ENCODE results near the gene PRRG3.
A peak's percentile ranks its signal among the peaks of the same experiment; 100 is the strongest.

The PRRG3 gene

DNA sequence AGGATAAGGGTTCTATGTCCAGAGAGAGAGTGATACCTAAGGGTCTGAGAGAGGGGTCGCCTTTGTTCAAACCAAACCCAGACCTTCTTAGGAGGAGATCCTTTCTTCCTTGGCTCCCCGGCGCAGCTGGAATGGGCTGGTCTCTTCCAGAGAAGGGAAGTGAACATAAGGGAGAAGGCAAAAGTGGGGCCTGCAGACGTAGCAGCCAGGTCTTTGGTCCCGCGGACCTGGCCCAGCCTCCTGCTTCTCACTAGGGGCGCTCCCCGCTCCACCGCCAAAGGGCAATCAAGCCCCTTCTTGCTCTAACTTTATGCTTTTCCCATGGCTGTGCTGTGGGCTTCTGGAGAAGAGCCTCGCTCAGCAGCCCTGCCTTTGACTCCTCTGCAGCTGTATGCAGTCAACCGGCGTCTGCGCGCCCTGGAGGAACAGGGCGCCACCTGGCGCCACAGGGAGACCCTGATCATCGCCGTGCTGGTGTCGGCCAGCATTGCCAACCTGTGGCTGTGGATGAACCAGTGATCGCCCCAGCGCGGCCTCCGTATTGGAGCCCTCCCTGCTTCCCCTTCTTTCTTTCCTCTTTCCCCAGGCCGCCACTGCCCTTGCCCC, 27.1 kb downstream of the PRRG3 start:
- H3K4ac ChIP-seq (ENCODE audit: low read depth, low read length): no peak overlapping the region
- H4K8ac ChIP-seq (ENCODE audit: low read depth, low read length): no peak overlapping the region
- no peak overlapping the region for H3K27ac ChIP-seq (ENCODE audit: low read depth, low read length)
- H3K9ac ChIP-seq (ENCODE audit: low read length): no peak overlapping the region
- no peak overlapping the region for H3K4me3 ChIP-seq (ENCODE audit: low read depth, low read length)
- peak in 1 of 2 donors; percentile 41 for DNase-seq
- no peaks in the 10 kb centered on the region for H3K27me3 ChIP-seq (ENCODE audit: insufficient read depth, low read length)
- H3K79me1 ChIP-seq (ENCODE audit: low read length): no peaks in the 10 kb centered on the region
- H3K4me2 ChIP-seq (ENCODE audit: low read length): no peak overlapping the region
- no peaks in the 10 kb centered on the region for H3K36me3 ChIP-seq (ENCODE audit: control insufficient read depth in 1 of 2, insufficient read depth in 2 of 2, low read length in 2 of 2)
- H2BK5ac ChIP-seq (ENCODE audit: low read depth, low read length, poor library complexity): no peak overlapping the region
- no CpG with 5 or more reads among the region's 24 CpGs for whole genome bisulfite sequencing (ENCODE audit: extremely low coverage, insufficient coverage, insufficient read length)
- H2AFZ ChIP-seq (ENCODE audit: insufficient read depth, low read length, poor library complexity): peak overlapping the region; percentile 17
- peaks cover 0 to 3% of the 10 kb centered on the region in 2 experiments for H3K4me1 ChIP-seq (ENCODE audit: control insufficient read depth in 1 of 2, insufficient read depth in 2 of 2, low read length in 2 of 2)
- H2BK12ac ChIP-seq (ENCODE audit: low read length): no peak overlapping the region
- H4K91ac ChIP-seq (ENCODE audit: low read depth, low read length): no peak overlapping the region
- H3K23ac ChIP-seq (ENCODE audit: low read length): no peak overlapping the region
- H3K79me2 ChIP-seq (ENCODE audit: control insufficient read depth, insufficient read depth, low read length, poor library complexity): no peaks in the 10 kb centered on the region
- no peak overlapping the region for H2AK5ac ChIP-seq (ENCODE audit: low read length)
- no peak overlapping the region for H3K18ac ChIP-seq (ENCODE audit: low read length)
- H3K9me3 ChIP-seq (ENCODE audit: insufficient read depth, low read depth, low read length): no peaks in the 10 kb centered on the region
- H4K12ac ChIP-seq (ENCODE audit: low read depth, low read length): no peak overlapping the region
- no peak overlapping the region for H3K14ac ChIP-seq (ENCODE audit: low read length)
- no peak overlapping the region for H2BK120ac ChIP-seq (ENCODE audit: insufficient read depth, low read length, poor library complexity)

DNA sequence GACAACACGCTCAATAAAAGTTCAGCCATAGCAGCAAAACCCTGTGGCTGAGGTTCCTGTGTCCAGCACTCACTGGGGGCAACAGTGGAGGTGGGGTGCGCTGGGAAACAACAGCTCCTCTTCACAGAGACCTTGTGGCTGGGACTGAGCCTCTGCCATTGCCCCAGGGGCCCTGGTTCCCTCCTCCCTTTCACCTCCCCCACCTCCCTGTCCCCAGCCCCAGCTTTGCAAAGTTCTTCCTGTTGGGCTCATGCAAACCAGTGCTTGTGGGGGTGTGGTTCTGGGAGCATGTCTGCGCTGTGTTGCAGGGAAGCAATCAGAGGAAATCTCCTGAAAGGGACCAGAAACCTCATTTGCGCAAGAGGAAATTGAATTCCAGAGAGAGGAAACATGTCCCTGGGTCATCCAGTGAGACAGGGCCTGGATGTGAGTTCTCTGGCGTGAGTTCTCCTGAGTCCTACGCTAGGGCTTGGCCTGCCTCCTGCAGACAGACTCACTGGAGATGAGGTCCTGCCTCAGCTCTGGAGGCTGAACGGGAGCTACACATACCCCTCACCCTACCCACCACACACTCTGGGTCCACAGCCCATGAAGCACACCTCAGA, 28.0 kb downstream of the PRRG3 start:
- WGBS (ENCODE audit: extremely low coverage, insufficient coverage, insufficient read length): no CpG with 5 or more reads among the region's 7 CpGs
- Histone ChIP-seq H4K91ac (ENCODE audit: low read depth, low read length) (no peak overlapping the region), H3K9me3 (ENCODE audit: insufficient read depth, low read depth, low read length) (no peaks in the 10 kb centered on the region), H3K27me3 (ENCODE audit: insufficient read depth, low read length) (no peaks in the 10 kb centered on the region), H3K36me3 (ENCODE audit: control insufficient read depth in 1 of 2, insufficient read depth in 2 of 2, low read length in 2 of 2) (no peaks in the 10 kb centered on the region), H3K79me2 (ENCODE audit: control insufficient read depth, insufficient read depth, low read length, poor library complexity) (no peaks in the 10 kb centered on the region), H3K4me2 (ENCODE audit: low read length) (no peak overlapping the region), H3K9ac (ENCODE audit: low read length) (no peak overlapping the region), H3K4me1 (ENCODE audit: control insufficient read depth in 1 of 2, insufficient read depth in 2 of 2, low read length in 2 of 2) (peaks cover 0 to 3% of the 10 kb centered on the region in 2 experiments), H3K4me3 (ENCODE audit: low read depth, low read length) (no peak overlapping the region), H2AFZ (ENCODE audit: insufficient read depth, low read length, poor library complexity) (no peak overlapping the region), H3K27ac (ENCODE audit: low read depth, low read length) (no peak overlapping the region), H2BK12ac (ENCODE audit: low read length) (no peak overlapping the region), H4K12ac (ENCODE audit: low read depth, low read length) (no peak overlapping the region), H3K14ac (ENCODE audit: low read length) (no peak overlapping the region), H3K4ac (ENCODE audit: low read depth, low read length) (no peak overlapping the region), H3K79me1 (ENCODE audit: low read length) (no peaks in the 10 kb centered on the region), H4K8ac (ENCODE audit: low read depth, low read length) (no peak overlapping the region), H2BK120ac (ENCODE audit: insufficient read depth, low read length, poor library complexity) (no peak overlapping the region), H2AK5ac (ENCODE audit: low read length) (no peak overlapping the region), H3K18ac (ENCODE audit: low read length) (no peak overlapping the region), H3K23ac (ENCODE audit: low read length) (no peak overlapping the region), H2BK5ac (ENCODE audit: low read depth, low read length, poor library complexity) (no peak overlapping the region)
- DNase-seq: no peak

DNA sequence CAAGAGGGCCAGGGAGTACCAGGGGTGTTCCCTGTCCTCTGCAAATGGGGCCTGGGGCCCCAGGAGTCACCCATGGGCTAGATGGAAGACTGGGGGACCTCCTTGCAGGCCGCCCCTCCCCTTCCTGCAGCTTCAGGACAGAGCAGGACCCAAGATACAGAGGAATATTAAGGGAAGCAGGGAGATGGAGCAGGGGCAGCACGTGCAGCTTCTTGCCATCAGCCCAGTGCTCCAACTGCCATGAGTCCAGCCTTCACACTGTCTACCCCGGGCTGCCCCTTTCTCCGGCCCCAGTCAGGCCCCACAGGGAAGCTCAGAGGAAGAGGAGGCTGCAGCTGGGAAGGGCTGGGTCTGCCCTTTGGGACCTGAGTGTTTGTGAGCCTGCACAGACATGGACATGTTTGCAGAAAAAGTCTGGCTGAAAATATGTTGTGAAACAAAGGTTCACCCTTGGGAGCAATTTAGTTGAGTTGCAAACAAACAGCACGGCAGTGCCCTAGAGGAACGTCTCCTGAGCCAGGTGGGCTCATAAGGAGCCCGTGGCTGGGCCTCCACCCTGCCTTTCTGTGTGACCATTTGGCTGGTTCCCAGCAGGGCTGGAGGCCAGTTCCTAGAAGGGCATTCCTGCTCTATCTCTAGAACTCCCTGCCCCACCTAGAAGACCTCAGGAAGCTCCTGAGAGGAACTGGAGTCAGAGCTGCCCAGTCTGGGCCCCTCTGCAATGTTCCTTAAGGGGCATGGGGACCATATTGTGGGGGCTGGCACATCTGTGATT, 29.5 kb downstream of the PRRG3 start:
- Histone ChIP-seq H2BK120ac (ENCODE audit: insufficient read depth, low read length, poor library complexity) (no peak overlapping the region), H3K18ac (ENCODE audit: low read length) (no peak overlapping the region), H2BK5ac (ENCODE audit: low read depth, low read length, poor library complexity) (no peak overlapping the region), H3K4me2 (ENCODE audit: low read length) (no peak overlapping the region), H3K27ac (ENCODE audit: low read depth, low read length) (no peak overlapping the region), H3K79me1 (ENCODE audit: low read length) (no peaks in the 10 kb centered on the region), H3K4ac (ENCODE audit: low read depth, low read length) (no peak overlapping the region), H2AK5ac (ENCODE audit: low read length) (no peak overlapping the region), H4K12ac (ENCODE audit: low read depth, low read length) (no peak overlapping the region), H3K9ac (ENCODE audit: low read length) (no peak overlapping the region), H3K23ac (ENCODE audit: low read length) (no peak overlapping the region), H2BK12ac (ENCODE audit: low read length) (no peak overlapping the region), H4K91ac (ENCODE audit: low read depth, low read length) (no peak overlapping the region), H3K79me2 (ENCODE audit: control insufficient read depth, insufficient read depth, low read length, poor library complexity) (no peaks in the 10 kb centered on the region), H3K9me3 (ENCODE audit: insufficient read depth, low read depth, low read length) (no peaks in the 10 kb centered on the region), H4K8ac (ENCODE audit: low read depth, low read length) (no peak overlapping the region), H3K4me3 (ENCODE audit: low read depth, low read length) (no peak overlapping the region), H2AFZ (ENCODE audit: insufficient read depth, low read length, poor library complexity) (no peak overlapping the region), H3K27me3 (ENCODE audit: insufficient read depth, low read length) (no peaks in the 10 kb centered on the region), H3K4me1 (ENCODE audit: control insufficient read depth in 1 of 2, insufficient read depth in 2 of 2, low read length in 2 of 2) (peaks cover 0 to 3% of the 10 kb centered on the region in 2 experiments), H3K14ac (ENCODE audit: low read length) (no peak overlapping the region), H3K36me3 (ENCODE audit: control insufficient read depth in 1 of 2, insufficient read depth in 2 of 2, low read length in 2 of 2) (no peaks in the 10 kb centered on the region)
- WGBS (ENCODE audit: extremely low coverage, insufficient coverage, insufficient read length): no CpG with 5 or more reads among the region's 7 CpGs
- DNase-seq: no peak

DNA sequence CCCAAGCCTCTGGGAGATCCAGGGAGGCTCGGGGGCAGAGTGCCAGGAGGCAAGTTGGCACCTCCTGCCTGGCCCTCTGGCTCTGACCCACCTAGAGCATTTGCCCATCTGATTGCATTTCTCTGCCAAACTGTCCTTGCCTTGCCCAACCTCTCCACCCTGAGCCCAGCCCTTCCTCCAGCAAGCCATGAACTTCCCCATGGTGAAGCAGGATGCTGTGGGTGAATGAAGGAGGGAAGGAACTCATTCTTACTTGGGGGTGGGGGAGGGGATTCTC, 30.0 kb downstream of the PRRG3 start:
- Histone ChIP-seq H3K18ac (ENCODE audit: low read length) (no peak overlapping the region), H2BK120ac (ENCODE audit: insufficient read depth, low read length, poor library complexity) (no peak overlapping the region), H3K79me1 (ENCODE audit: low read length) (no peaks in the 10 kb centered on the region), H3K4me2 (ENCODE audit: low read length) (no peak overlapping the region), H3K14ac (ENCODE audit: low read length) (no peak overlapping the region), H3K4me1 (ENCODE audit: control insufficient read depth in 1 of 2, insufficient read depth in 2 of 2, low read length in 2 of 2) (peaks cover 0 to 3% of the 10 kb centered on the region in 2 experiments), H3K4me3 (ENCODE audit: low read depth, low read length) (no peak overlapping the region), H3K23ac (ENCODE audit: low read length) (no peak overlapping the region), H3K9me3 (ENCODE audit: insufficient read depth, low read depth, low read length) (no peaks in the 10 kb centered on the region), H2BK5ac (ENCODE audit: low read depth, low read length, poor library complexity) (no peak overlapping the region), H2BK12ac (ENCODE audit: low read length) (no peak overlapping the region), H3K27me3 (ENCODE audit: insufficient read depth, low read length) (no peaks in the 10 kb centered on the region), H2AFZ (ENCODE audit: insufficient read depth, low read length, poor library complexity) (no peak overlapping the region), H4K12ac (ENCODE audit: low read depth, low read length) (no peak overlapping the region), H3K9ac (ENCODE audit: low read length) (no peak overlapping the region), H3K79me2 (ENCODE audit: control insufficient read depth, insufficient read depth, low read length, poor library complexity) (no peaks in the 10 kb centered on the region), H4K8ac (ENCODE audit: low read depth, low read length) (no peak overlapping the region), H3K36me3 (ENCODE audit: control insufficient read depth in 1 of 2, insufficient read depth in 2 of 2, low read length in 2 of 2) (no peaks in the 10 kb centered on the region), H3K27ac (ENCODE audit: low read depth, low read length) (no peak overlapping the region), H4K91ac (ENCODE audit: low read depth, low read length) (no peak overlapping the region), H3K4ac (ENCODE audit: low read depth, low read length) (no peak overlapping the region), H2AK5ac (ENCODE audit: low read length) (no peak overlapping the region)
- DNase-seq: no peak
- no CpG with 5 or more reads among the region's 1 CpG for WGBS (ENCODE audit: extremely low coverage, insufficient coverage, insufficient read length)

Data from trophoblast cell (in vitro differentiated cells and primary cell).